ENCODE measurements around the gene R3HDM2.

DNA sequence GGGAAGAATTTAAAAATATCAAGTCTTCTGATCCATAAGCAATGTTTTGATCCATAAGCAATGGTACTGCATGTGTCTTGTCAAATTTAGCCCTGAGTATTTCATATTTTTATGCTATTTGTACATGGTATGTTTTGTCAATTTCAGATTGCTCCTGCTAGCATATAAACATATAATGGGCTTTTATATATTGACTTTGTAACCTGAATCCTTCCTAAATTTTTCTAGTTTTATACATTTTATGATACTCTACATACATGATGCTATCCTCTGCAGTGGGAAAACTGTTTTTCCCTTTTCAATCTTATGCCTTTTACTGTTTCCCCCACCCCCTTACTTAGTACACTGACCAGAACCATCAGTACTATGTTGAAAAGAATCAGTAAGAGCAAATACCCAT is 75.1 kb downstream of the R3HDM2 start:
- TF ChIP-seq, protein P1, sequence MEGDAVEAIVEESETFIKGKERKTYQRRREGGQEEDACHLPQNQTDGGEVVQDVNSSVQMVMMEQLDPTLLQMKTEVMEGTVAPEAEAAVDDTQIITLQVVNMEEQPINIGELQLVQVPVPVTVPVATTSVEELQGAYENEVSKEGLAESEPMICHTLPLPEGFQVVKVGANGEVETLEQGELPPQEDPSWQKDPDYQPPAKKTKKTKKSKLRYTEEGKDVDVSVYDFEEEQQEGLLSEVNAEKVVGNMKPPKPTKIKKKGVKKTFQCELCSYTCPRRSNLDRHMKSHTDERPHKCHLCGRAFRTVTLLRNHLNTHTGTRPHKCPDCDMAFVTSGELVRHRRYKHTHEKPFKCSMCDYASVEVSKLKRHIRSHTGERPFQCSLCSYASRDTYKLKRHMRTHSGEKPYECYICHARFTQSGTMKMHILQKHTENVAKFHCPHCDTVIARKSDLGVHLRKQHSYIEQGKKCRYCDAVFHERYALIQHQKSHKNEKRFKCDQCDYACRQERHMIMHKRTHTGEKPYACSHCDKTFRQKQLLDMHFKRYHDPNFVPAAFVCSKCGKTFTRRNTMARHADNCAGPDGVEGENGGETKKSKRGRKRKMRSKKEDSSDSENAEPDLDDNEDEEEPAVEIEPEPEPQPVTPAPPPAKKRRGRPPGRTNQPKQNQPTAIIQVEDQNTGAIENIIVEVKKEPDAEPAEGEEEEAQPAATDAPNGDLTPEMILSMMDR (conservative IDR thresholded peaks at IDR 0.05; ENCODE audit: low read length): no peak
- no peak for TF ChIP-seq EZH2phosphoT487 (IDR thresholded peaks at IDR 0.05; ENCODE audit: borderline replicate concordance)
